Osteoblast (primary cell): Measurements from ENCODE around the gene SLC23A2. TPM values are rescaled to one million over a fixed set of nuclear protein-coding genes. Genes with fewer than 3 reads are reported as not detected.

ENCODE experiments used
- DNase-seq: peaks from one replicate; pipeline ENCODE4 v3.0.0; 2011; ENCODE audit warnings: low spot score, mixed read lengths; ENCODE audit not compliant: insufficient read length; ENCODE audit errors: missing footprints
- H2AFZ ChIP-seq: 2 replicates; pipeline ENCODE4 v1.6.0; 2011; ENCODE audit warnings: mild to moderate bottlenecking, low read length
- H3K27ac ChIP-seq: 2 replicates; pipeline ENCODE4 v1.5.1; 2011; ENCODE audit warnings: mild to moderate bottlenecking, low read depth, low read length, moderate library complexity
- H3K27me3 ChIP-seq: 2 replicates; pipeline ENCODE4 v1.6.0; 2012; ENCODE audit warnings: mild to moderate bottlenecking, control low read depth, inconsistent platforms, low read length, moderate library complexity; ENCODE audit not compliant: insufficient read depth
- H3K36me3 ChIP-seq: 2 replicates; pipeline ENCODE4 v1.5.1; 2011; ENCODE audit warnings: mild to moderate bottlenecking, low read length, control low read depth, moderate library complexity; ENCODE audit not compliant: insufficient read depth
- H3K4me1 ChIP-seq: 2 replicates; pipeline ENCODE4 v1.5.1; 2011; ENCODE audit warnings: mild to moderate bottlenecking, low read length, control low read depth, moderate library complexity; ENCODE audit not compliant: insufficient read depth
- H3K4me2 ChIP-seq: 2 replicates; pipeline ENCODE4 v1.6.0; 2011; ENCODE audit warnings: mild to moderate bottlenecking, low read length; ENCODE audit not compliant: insufficient read depth
- H3K4me3 ChIP-seq: fragments of 200-600 bp; sonication (generic); 3 replicates; pipeline ENCODE4 v1.5.1; 2012; ENCODE audit warnings: mild to moderate bottlenecking, low read length, inconsistent platforms; ENCODE audit not compliant: insufficient read depth
- H3K79me2 ChIP-seq: 2 replicates; pipeline ENCODE4 v1.6.0; 2012; ENCODE audit warnings: mild to moderate bottlenecking, low read length, control low read depth, inconsistent platforms; ENCODE audit not compliant: insufficient read depth
- H3K9me3 ChIP-seq: 2 replicates; pipeline ENCODE4 v1.5.1; 2011; ENCODE audit warnings: low read depth, low read length, control low read depth
- H4K20me1 ChIP-seq: 2 replicates; pipeline ENCODE4 v1.6.0; 2012; ENCODE audit warnings: mild to moderate bottlenecking, low read length, control low read depth; ENCODE audit not compliant: insufficient read depth
- CTCF ChIP-seq: IDR thresholded peaks from 2 replicates; pipeline ENCODE4 v1.5.1; 2011; ENCODE audit warnings: mild to moderate bottlenecking, low read depth, low read length, moderate library complexity; ENCODE audit errors: extremely low read depth
- total RNA-seq: library from RNA; depleted of rRNA; stranded (reverse); fragments of >200 nt; gene quantifications from 2 replicates; pipeline ENCODE4 v1.2.3, GENCODE V29; 2012

SLC23A2 gene
- total RNA-seq, 1 donor: 20.6 TPM

- no peak for DNase-seq
- no peak overlapping the region for H3K27ac ChIP-seq
These were observed 54.3 kb downstream of the SLC23A2 start for GRCh38 chr20:4946986-4947385.

DNA sequence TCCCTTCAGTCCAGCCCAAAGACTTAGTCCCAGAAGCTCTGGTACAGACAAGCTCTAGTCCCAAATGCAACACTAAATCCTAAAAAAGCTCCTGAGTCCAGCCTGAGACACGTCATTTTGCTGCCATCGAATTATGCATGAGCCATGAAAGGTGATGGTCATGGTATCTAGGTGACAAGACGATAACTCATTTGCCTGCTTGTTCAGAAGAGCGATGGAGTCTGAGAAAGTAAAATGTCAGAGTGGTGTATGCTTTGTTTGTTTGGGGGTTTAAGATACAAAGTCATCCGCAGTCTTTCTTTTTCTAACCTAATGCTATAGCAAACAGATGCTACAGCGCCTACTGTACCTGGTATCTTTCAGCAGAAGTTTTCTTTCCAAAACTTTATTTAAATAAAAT is 54.7 kb downstream of the SLC23A2 start:
- Histone ChIP-seq H3K27ac (no peak overlapping the region), H3K36me3 (no peaks in the 10 kb centered on the region), H3K4me1 (peaks cover 19% of the 10 kb centered on the region), H3K27me3 (no peaks in the 10 kb centered on the region), H4K20me1 (peaks cover 16% of the 10 kb centered on the region), H3K4me3 (no peak overlapping the region), H3K9me3 (no peaks in the 10 kb centered on the region), H3K79me2 (peaks cover 15% of the 10 kb centered on the region), H3K4me2 (no peak overlapping the region), H2AFZ (no peak overlapping the region)
- no peak for DNase-seq
- no peak for TF ChIP-seq CTCF

More at GRCh38 chr20:4946986-4947385, 54.3 kb downstream of the SLC23A2 start:
- no peak overlapping the region for H2AFZ ChIP-seq
- peaks cover 15% of the 10 kb centered on the region for H3K79me2 ChIP-seq
- H3K4me3 ChIP-seq: no peak overlapping the region
- no peaks in the 10 kb centered on the region for H3K27me3 ChIP-seq
- no peaks in the 10 kb centered on the region for H3K9me3 ChIP-seq
- peaks cover 19% of the 10 kb centered on the region for H3K4me1 ChIP-seq
- peaks cover 16% of the 10 kb centered on the region for H4K20me1 ChIP-seq
- H3K36me3 ChIP-seq: no peaks in the 10 kb centered on the region
- no peak for TF ChIP-seq CTCF
- H3K4me2 ChIP-seq: no peak overlapping the region

GRCh38 chr20:4944518-4945313 is 56.6 kb downstream of the SLC23A2 start:
- no peaks in the 10 kb centered on the region for H3K36me3 ChIP-seq
- no peak for DNase-seq
- no peaks in the 10 kb centered on the region for H3K27me3 ChIP-seq
- H3K4me1 ChIP-seq: peaks cover 8% of the 10 kb centered on the region
- TF ChIP-seq CTCF: no peak
- peaks cover 4% of the 10 kb centered on the region for H3K79me2 ChIP-seq
- H3K4me3 ChIP-seq: no peak overlapping the region
- no peak overlapping the region for H3K27ac ChIP-seq
- no peak overlapping the region for H3K4me2 ChIP-seq
- no peaks in the 10 kb centered on the region for H3K9me3 ChIP-seq
- H4K20me1 ChIP-seq: peaks cover 9% of the 10 kb centered on the region
- H2AFZ ChIP-seq: no peak overlapping the region

- H3K4me3 ChIP-seq: no peak overlapping the region
- no peaks in the 10 kb centered on the region for H3K79me2 ChIP-seq
- no peak for TF ChIP-seq CTCF
- DNase-seq: no peak
- H3K27me3 ChIP-seq: no peaks in the 10 kb centered on the region
- H4K20me1 ChIP-seq: peaks cover 12% of the 10 kb centered on the region
- H3K9me3 ChIP-seq: no peaks in the 10 kb centered on the region
- H3K36me3 ChIP-seq: no peaks in the 10 kb centered on the region
- peaks cover 10% of the 10 kb centered on the region for H3K4me1 ChIP-seq
- H2AFZ ChIP-seq: no peak overlapping the region
- no peak overlapping the region for H3K4me2 ChIP-seq
- H3K27ac ChIP-seq: peak overlapping the region; percentile 24
These were observed 59.0 kb downstream of the SLC23A2 start for GRCh38 chr20:4942331-4942730.
